ENCODE measurements around the gene LAIR2.

The LAIR2 gene

GRCh38 chr19:54535601-54536000, 33.0 kb downstream of the LAIR2 start:
- no peak for DNase-seq (ENCODE audit: low read depth)

- no peak for DNase-seq (ENCODE audit: low read depth)
Measured at GRCh38 chr19:54536956-54537355, 34.3 kb downstream of the LAIR2 start.

GRCh38 chr19:54541712-54542111, 39.1 kb downstream of the LAIR2 start:
- DNase-seq (ENCODE audit: low read depth), result no peak

- DNase-seq (ENCODE audit: low read depth), result no peak
Measured at GRCh38 chr19:54548806-54549205, 46.2 kb downstream of the LAIR2 start.

- no peak for DNase-seq (ENCODE audit: low read depth)
Measured at GRCh38 chr19:54549224-54549623, 46.6 kb downstream of the LAIR2 start.

- no peak for DNase-seq (ENCODE audit: low read depth)
Measured at GRCh38 chr19:54551293-54551692, 48.7 kb downstream of the LAIR2 start.

GRCh38 chr19:54551950-54552912, 49.6 kb downstream of the LAIR2 start:
- no peak for DNase-seq (ENCODE audit: low read depth)

GRCh38 chr19:54552913-54553310, 50.3 kb downstream of the LAIR2 start:
- no peak for DNase-seq (ENCODE audit: low read depth)

GRCh38 chr19:54554006-54554405, 51.4 kb downstream of the LAIR2 start:
- DNase-seq (ENCODE audit: low read depth), result no peak

- no peak for DNase-seq (ENCODE audit: low read depth)
Measured at GRCh38 chr19:54554896-54555295, 52.3 kb downstream of the LAIR2 start.

- DNase-seq (ENCODE audit: low read depth), result no peak
Measured at GRCh38 chr19:54556194-54556593, 53.6 kb downstream of the LAIR2 start.

GRCh38 chr19:54558339-54558738, 55.7 kb downstream of the LAIR2 start:
- no peak for DNase-seq (ENCODE audit: low read depth)

All from fibroblast of gingiva (primary cell).